Stimulated activated CD8-positive, alpha-beta memory T cell treated with anti-CD3 and anti-CD28 coated beads, Interleukin-2, amount 100 ng/mL, for 48 hours (primary cell): ENCODE data around the gene PLA2G2E.
A peak's percentile ranks its signal among the peaks of the same experiment; 100 is the strongest.
"Not testable (repeated sequence)": the region's sequence is repeated elsewhere in the genome, so short reads cannot be mapped to it uniquely, and the experiment has no call there.

ENCODE experiments used
- DNase-seq, 2 donors: peaks; one replicate each; pipeline ENCODE4 v3.0.0-alpha.2; 2020; ENCODE audit warnings: low read depth in 2 of 2

PLA2G2E gene

GRCh38 chr1:19884312-19884711, 39.1 kb downstream of the PLA2G2E start:
- DNase-seq, result no peak

- peak; percentile 87 to 92 for DNase-seq
Observed at GRCh38 chr1:19882111-19883071, 41.0 kb downstream of the PLA2G2E start, which contains the start of gene OTUD3. Gene OTUD3 (plus strand): TSS chr1:19882395. CDS start chr1:19882514, 119 bp downstream.

- not testable (repeated sequence) for DNase-seq
Observed at GRCh38 chr1:19880841-19881240, 42.6 kb downstream of the PLA2G2E start.

- DNase-seq, result no peak
Observed at GRCh38 chr1:19879661-19880060, 43.8 kb downstream of the PLA2G2E start.

- DNase-seq, result no peak
Observed at GRCh38 chr1:19879227-19879626, 44.2 kb downstream of the PLA2G2E start.

- DNase-seq, result no peak
Observed at GRCh38 chr1:19878637-19878985, 44.8 kb downstream of the PLA2G2E start.

GRCh38 chr1:19877821-19878636, 45.4 kb downstream of the PLA2G2E start:
- no peak for DNase-seq

GRCh38 chr1:19877181-19877750, 46.2 kb downstream of the PLA2G2E start:
- DNase-seq, result no peak

- no peak for DNase-seq
Observed at GRCh38 chr1:19872190-19872589, 51.2 kb downstream of the PLA2G2E start.
